Kidney (tissue), 14 donors: ENCODE results near the gene MLEC. TPM values are rescaled to one million over a fixed set of nuclear protein-coding genes. Genes with fewer than 3 reads are reported as not detected.
A peak's percentile ranks its signal among the peaks of the same experiment; 100 is the strongest.

ENCODE experiments used
- DNase-seq, 5 donors: peaks; one replicate each; pipeline ENCODE4 v3.0.0-alpha.2; 2013 to 2020
- FAIRE-seq: peaks from 2 replicates; lab custom pipeline; 2012; peaks lifted over from hg19 to GRCh38; lab: Jason Lieb, UNC
- H3K27ac ChIP-seq, 2 donors: one replicate each; pipeline ENCODE4 v1.7.0; 2013; ENCODE audit warnings: low read depth in 2 of 2, low read length in 2 of 2, inconsistent platforms in 1 of 2
- H3K27me3 ChIP-seq: one replicate; pipeline ENCODE4 v1.7.1; 2013; ENCODE audit warnings: low read length, inconsistent platforms; ENCODE audit not compliant: control insufficient read depth, insufficient read depth
- H3K36me3 ChIP-seq, 3 donors: one replicate each; pipeline versions ENCODE4 v1.7.0 to v1.7.1; 2013; ENCODE audit warnings: low read length in 3 of 3, control low read depth in 1 of 3, inconsistent platforms in 1 of 3; ENCODE audit not compliant: insufficient read depth in 3 of 3, control insufficient read depth in 2 of 3
- H3K4me1 ChIP-seq, 3 donors: one replicate each; pipeline versions ENCODE4 v1.7.0 to v1.7.1; 2013; ENCODE audit warnings: low read length in 3 of 3, inconsistent platforms in 1 of 3, low read depth in 1 of 3; ENCODE audit not compliant: control insufficient read depth in 2 of 3, insufficient read depth in 2 of 3
- H3K4me3 ChIP-seq, 3 donors: one replicate each; pipeline versions ENCODE4 v1.7.0 to v1.8.1; 2013; ENCODE audit warnings: low read length in 3 of 3, control low read depth in 1 of 3, inconsistent platforms in 1 of 3
- H3K9ac ChIP-seq, 3 donors: one replicate each; pipeline versions ENCODE4 v1.7.0 to v1.7.1; 2013; ENCODE audit warnings: low read length in 3 of 3, control low read depth in 1 of 3, inconsistent platforms in 1 of 3
- H3K9me3 ChIP-seq, 3 donors: one replicate each; pipeline versions ENCODE4 v1.7.0 to v1.7.1; 2013; ENCODE audit warnings: low read length in 3 of 3, control low read depth in 1 of 3, inconsistent platforms in 1 of 3; ENCODE audit not compliant: control insufficient read depth in 2 of 3, insufficient read depth in 1 of 3
- intact Hi-C: fragments of 100-400 bp; cut with DNase I; formaldehyde crosslinking; loops from one replicate; pipeline ENCODE4 v1.11.1; 2022
- polyA plus RNA-seq: library from polyadenylated mRNA; stranded (reverse); fragments of 350-450 nt; fragmentation: Illumina TruSeq; extraction: RNeasy Lipid Tissue Mini Kit (QIAGEN cat#74804); gene quantifications from one replicate; pipeline ENCODE4 v1.2.3, GENCODE V29; 2014; ENCODE audit warnings: low read depth, low replicate concordance; ENCODE audit not compliant: insufficient read depth
- total RNA-seq: library from RNA; stranded (reverse); fragmentation: NEBNext Ultra II Directional; extraction: Animal tissue kit (Norgen Biotek cat#: 25700); gene quantifications from one replicate; pipeline ENCODE4 v1.2.1, GENCODE V29; 2021
- TF ChIP-seq, protein P1 (sequence below): IDR thresholded peaks from 3 replicates; pipeline ENCODE4 v1.5.1; 2012; ENCODE audit warnings: mild to moderate bottlenecking, moderate library complexity, borderline replicate concordance; ENCODE audit not compliant: insufficient read depth; ENCODE audit errors: extremely low read depth
- donor health status: control.
- donor health status: control.
- donor health status: control.
- donor health status: control.
- donor health status: control.
- donor health status: DM: yes; HTN: yes; CAD: no.
- donor health status: Normal renal cell carcinoma (clear cell type).

MLEC gene
- total and polyA plus RNA-seq, 2 donors from 2014 or later, result 60.3 to 146 TPM

DNA sequence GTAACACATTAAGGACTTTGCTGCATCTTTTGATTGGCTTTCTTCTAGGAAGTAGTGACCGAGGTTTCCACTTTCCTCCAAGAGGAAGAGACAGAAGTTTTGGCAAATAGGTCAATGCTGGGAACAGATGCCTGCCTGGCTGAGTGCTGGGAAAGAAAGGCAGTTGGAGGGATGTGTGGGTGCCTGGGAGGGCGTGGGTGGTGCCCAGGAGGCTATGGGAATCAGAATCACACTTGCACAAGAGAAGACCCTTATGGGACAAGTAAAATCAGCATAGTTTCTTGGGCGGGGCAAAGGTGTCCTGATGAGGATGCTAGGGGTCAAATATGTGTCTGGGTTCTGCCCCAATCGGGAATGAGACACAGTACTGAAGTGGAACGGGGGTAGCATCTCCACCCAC lies 37.8 kb downstream of the MLEC start:
- no peak for FAIRE-seq
- H3K4me1 ChIP-seq, result peaks cover 0 to 16% (median 10%) of the 10 kb centered on the region in 3 donors
- intact Hi-C loops, result no loop called here
- TF ChIP-seq, protein P1, sequence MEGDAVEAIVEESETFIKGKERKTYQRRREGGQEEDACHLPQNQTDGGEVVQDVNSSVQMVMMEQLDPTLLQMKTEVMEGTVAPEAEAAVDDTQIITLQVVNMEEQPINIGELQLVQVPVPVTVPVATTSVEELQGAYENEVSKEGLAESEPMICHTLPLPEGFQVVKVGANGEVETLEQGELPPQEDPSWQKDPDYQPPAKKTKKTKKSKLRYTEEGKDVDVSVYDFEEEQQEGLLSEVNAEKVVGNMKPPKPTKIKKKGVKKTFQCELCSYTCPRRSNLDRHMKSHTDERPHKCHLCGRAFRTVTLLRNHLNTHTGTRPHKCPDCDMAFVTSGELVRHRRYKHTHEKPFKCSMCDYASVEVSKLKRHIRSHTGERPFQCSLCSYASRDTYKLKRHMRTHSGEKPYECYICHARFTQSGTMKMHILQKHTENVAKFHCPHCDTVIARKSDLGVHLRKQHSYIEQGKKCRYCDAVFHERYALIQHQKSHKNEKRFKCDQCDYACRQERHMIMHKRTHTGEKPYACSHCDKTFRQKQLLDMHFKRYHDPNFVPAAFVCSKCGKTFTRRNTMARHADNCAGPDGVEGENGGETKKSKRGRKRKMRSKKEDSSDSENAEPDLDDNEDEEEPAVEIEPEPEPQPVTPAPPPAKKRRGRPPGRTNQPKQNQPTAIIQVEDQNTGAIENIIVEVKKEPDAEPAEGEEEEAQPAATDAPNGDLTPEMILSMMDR, result no peak
- peak overlapping the region in 1 of 3 donors; percentile 87 for H3K9ac ChIP-seq
- H3K27me3 ChIP-seq, result no peaks in the 10 kb centered on the region
- DNase-seq, result peak in 1 of 5 donors; percentile 49
- peak overlapping the region in 1 of 3 donors; percentile 82 for H3K4me3 ChIP-seq
- no peaks in the 10 kb centered on the region for H3K9me3 ChIP-seq
- no peak overlapping the region for H3K27ac ChIP-seq
- peaks cover 6 to 35% (median 31%) of the 10 kb centered on the region in 3 donors for H3K36me3 ChIP-seq

DNA sequence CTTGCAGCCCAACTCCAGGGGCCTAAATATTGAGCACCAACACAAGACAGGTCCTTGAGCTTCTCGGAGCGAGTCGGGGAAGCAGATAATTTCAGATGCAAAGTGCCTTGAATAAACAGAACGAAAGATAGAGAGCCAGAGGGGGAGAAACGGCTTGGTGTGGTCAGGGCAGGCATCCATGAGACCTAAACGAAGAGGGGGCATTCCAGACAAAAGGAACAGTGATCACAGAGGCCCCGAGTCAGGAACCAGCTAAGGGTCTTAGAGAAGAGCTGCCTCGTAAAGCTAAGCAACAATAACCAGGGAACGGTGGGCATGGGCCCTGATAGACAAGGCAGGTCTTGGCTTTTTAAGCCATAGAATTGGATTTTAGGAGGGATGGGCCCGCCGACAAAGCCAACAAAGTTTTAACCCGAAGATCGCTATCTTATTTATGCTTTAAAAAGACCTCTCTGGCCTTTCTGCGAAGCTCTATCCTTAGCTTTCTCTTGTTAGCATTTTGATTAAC lies 38.3 kb downstream of the MLEC start:
- Histone ChIP-seq H3K27ac (peak overlapping the region; percentile 20 to 23), H3K9ac (peak overlapping the region in 2 of 3 donors; percentile 35 to 87), H3K36me3 (peaks cover 6 to 30% (median 26%) of the 10 kb centered on the region in 3 donors), H3K4me3 (peak overlapping the region; percentile 48 to 82 (median 53)), H3K4me1 (peaks cover 0 to 12% (median 10%) of the 10 kb centered on the region in 3 donors), H3K27me3 (no peaks in the 10 kb centered on the region), H3K9me3 (no peaks in the 10 kb centered on the region)
- intact Hi-C loops, result no loop called here
- DNase-seq (no peak), FAIRE-seq (no peak)
- TF ChIP-seq, protein P1, result no peak

DNA sequence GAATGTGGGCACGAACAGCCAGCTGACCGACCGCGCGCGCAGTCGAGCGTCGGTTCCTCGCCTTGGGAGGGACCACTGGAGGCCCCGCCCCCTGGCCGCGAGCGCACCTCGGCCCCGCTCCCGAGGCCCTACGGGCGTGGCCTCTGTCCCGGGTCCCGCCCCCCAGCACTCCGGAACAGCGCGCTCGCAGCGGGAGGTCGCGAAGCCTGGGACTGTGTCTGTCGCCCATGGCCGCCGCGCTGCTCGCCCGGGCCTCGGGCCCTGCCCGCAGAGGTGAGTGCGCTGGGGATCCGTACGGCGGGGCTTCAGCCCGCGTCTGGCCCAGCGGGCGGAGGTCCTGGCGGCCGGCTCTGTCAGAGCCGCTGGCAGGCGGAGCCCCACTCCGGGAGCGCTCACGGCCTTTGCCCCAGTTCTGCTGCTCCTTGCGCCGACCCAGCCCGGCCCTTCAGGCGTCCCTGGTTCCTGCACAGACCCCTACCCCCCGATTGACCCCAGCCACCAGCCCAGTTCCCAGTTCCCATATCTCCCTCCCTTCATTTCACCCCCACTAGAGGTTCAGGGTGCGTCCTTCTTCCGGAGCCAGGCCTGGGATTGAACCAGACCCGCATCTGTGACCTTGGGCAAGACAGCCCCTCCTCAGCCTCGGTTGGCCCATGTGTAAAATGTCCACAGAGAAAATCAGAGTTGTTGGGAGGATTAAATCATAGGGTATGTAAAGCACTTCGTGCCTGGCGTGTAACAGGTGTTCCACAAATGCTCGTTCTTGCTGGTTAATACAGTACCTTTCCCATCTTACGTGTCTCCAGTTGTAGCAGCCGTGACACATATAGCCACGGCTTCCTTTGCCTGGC lies 38.9 kb downstream of the MLEC start, which contains the start of gene ACADS:
TSS of gene ACADS (plus strand) at position 168 of the 851 bp plus-strand sequence. CDS start at position 228, 60 bp downstream.
- Histone ChIP-seq H3K4me1 (peaks cover 0 to 11% (median 10%) of the 10 kb centered on the region in 3 donors), H3K4me3 (peak within 1 kb of the TSS; percentile 48 to 82 (median 53)), H3K36me3 (peaks cover 2 to 28% (median 21%) of the 10 kb centered on the region in 3 donors), H3K9ac (peak within 1 kb of the TSS; percentile 35 to 87 (median 38)), H3K9me3 (no peaks in the 10 kb centered on the region), H3K27ac (peak within 1 kb of the TSS; percentile 39 to 70), H3K27me3 (no peaks in the 10 kb centered on the region)
- peak; percentile 88 to 96 (median 93) for DNase-seq
- TF ChIP-seq, protein P1, result no peak
- FAIRE-seq, result no peak
- intact Hi-C loops, result no loop called here
